GM10266 (cell line): Measurements from ENCODE around the gene C1orf210.

Source experiments
- DNase-seq: peaks from one replicate; pipeline ENCODE4 v3.0.0; 2012; ENCODE audit errors: extremely low spot score
- TF ChIP-seq, protein P1 (sequence below): IDR thresholded peaks from 2 replicates; pipeline ENCODE4 v1.5.1; 2012; ENCODE audit warnings: mild to moderate bottlenecking, low read depth; ENCODE audit not compliant: control insufficient read depth, insufficient read depth; ENCODE audit errors: missing control alignments

C1orf210 gene

DNA sequence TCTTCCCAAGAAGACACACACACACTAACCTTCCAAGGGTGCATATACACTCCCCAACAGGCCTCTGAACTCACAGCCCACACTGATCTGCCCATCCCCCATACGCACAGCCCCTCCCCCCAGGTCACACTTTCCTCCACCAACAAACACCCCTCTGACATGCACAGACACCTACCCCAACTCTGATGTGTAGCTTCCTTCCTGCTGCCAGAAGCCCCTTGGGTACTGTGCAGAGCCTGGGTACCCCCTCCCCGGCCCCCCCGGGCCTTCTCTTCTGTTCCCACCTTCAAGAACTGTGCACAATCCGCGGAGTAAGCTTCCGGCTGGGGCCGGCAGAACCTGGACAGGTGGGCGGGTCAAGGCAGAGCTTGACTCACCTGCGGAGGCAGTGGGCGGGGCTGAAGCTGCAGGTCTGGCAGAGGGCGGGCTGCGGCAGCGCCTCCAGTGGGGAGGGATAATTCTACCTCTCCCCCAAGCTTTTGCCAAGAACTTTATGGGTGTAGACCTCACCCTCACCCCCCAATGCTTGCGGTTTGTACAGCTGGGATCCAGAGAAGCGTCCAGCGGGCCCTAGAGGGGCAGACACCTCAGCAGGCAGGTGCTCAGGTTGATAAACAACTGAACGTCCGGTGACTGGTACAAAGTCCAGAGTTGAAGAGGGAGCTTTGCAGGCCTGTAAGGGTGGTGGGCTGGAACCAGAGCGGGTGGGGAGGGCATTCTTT is at the start of gene C1orf210:
Gene C1orf210 (minus strand): TSS at position 313 of the 722 bp plus-strand sequence. CDS start 2,311 bp downstream, outside the sequence.
- TF ChIP-seq, protein P1, sequence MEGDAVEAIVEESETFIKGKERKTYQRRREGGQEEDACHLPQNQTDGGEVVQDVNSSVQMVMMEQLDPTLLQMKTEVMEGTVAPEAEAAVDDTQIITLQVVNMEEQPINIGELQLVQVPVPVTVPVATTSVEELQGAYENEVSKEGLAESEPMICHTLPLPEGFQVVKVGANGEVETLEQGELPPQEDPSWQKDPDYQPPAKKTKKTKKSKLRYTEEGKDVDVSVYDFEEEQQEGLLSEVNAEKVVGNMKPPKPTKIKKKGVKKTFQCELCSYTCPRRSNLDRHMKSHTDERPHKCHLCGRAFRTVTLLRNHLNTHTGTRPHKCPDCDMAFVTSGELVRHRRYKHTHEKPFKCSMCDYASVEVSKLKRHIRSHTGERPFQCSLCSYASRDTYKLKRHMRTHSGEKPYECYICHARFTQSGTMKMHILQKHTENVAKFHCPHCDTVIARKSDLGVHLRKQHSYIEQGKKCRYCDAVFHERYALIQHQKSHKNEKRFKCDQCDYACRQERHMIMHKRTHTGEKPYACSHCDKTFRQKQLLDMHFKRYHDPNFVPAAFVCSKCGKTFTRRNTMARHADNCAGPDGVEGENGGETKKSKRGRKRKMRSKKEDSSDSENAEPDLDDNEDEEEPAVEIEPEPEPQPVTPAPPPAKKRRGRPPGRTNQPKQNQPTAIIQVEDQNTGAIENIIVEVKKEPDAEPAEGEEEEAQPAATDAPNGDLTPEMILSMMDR, result no peak
- no peak for DNase-seq

DNA sequence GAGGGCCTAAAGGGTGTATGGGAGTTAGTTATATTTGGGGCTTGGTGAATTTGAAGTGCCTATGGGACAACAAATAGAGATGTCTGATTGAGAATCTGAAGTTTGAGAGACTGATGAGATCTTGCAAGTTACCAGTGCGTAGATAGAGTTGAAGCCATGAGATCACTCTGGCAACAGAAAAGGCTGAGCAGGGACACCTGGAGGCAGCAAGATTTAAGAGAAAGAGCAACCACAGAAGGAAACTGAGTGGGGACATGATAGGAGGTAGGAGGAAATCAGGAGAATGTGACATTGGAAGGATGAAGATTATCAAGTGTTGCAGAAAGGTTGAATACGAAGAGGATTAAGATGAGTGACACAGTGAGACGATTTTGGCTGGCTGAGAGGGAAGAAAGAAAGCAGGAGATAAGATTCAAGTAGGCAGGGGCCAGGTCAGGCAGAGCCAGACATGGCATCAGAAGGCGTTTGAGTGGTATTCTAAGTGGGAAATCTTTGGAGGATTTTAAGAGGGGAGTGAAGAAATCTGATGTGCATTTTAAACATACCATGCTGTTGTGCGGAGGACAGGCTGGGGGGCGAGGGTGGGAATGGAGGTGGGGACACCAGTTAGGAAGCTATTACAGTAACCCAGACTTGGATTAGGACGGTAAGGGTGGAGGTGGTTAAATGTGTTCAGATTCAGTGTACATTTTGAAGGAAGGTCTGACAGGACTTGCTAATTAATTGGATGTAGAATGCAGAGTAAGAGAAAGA is 49.2 kb upstream of the C1orf210 start:
- TF ChIP-seq, protein P1, result peak; percentile 7
- no peak for DNase-seq

DNA sequence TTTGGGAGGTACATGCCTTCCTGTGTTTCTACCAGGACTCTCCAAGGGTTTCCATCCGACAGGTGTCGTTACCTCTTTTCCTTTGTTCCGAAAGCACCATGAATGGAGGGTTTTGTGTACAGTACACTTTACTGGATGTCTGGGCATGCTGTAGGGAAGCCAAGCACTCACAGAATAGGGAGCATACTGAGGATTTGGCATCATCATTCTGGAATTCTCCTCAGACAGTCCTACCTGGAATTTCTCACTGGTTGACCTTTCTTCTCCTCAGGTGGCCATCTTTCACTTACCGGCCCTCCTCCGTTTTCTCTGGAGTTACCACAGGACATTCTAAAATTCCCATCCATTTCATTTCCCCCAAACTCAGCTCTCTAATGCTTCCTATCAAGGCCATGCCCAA is 46.3 kb upstream of the C1orf210 start:
- TF ChIP-seq, protein P1, result no peak
- no peak for DNase-seq

DNA sequence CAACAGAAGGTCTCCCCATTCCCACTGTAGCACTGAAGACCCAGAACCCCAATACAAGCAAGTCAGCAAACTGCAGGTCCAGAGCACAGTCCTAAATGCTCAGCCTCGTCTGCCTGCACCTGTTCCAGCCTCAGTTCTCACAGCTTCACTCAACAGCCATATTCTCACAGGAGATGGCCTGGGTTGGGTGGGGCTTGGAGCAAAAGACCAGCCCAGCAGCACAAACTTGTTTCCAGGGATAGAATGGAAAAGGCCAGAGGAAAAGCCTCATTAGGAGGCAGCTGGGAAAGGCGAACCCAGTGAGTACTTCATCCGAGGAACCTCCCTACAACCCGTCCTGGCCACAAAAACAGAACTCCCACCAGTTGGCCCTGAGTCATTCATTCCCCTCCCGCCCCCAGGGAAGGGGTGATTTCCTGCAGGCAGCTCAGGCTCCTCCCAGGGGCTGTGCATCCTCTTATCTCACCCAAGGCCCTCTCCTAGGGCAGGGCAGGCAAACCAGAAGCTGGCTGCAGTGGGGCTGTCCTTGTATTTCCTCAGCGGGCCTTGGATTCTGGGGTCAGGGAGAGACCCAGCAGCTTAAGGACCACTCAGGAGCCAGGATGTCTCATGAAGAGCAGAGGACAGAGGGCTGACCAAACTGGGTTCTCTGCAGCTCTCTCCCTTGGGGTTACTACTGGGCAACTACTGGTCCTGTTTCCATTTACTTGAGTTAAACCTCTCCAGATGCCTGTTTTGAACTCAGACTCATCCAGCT is 44.8 kb upstream of the C1orf210 start:
- DNase-seq, result peak; percentile 75
- TF ChIP-seq, protein P1, result no peak

DNA sequence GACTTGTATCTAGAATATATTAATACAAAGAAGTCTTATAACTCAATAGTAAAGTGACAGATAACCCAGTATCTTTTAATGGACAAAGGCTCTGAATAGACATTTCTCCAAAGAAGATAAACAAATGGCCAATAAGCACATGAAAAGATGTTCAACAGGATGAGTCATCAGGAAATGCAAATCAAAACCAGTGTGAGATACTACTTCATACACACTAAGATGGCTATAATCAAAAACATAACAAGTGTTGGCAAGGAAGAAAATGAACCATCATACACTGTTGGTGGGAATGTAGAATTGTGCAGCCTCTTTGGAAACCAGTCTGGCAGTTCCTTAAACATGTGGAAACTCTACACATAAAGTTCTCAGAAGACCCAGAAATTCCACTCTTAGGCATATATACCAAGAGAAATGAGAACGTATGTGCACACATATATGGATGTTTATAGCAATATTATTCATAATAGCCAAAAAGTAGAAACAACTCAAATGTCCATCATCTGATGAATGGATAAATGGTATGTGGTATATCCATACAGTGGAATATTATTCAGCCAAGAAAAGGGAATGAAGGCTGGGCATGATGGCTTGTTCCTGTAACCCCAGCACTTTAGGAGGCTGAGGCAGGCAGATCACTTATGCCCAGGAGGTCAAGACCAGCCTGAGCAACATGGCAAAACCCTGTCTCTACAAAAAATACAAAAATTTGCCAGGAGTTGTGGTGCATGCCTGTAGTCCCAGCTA is 42.3 kb upstream of the C1orf210 start:
- TF ChIP-seq, protein P1, result no peak
- DNase-seq, result no peak

DNA sequence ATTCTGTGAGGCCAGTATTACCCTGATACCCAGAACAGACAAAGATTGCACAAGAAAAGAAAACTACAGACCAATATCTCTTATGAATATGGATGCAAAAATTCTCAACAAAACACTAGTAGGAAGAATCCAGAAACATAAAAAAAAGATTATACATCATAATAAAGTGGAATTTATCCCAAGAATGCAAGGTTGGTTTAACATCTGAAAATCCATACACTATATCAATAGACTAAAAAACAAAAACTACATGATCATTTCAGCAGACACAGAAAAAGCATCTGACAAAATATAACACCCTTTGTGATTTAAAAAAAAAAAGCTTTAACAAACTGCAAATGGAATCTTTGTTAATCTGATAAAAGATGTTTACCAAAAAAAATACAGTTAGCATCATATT is 40.0 kb upstream of the C1orf210 start:
- no peak for DNase-seq
- TF ChIP-seq, protein P1, result no peak
